ENCODE measurements around the gene RERE. TPM values are rescaled to one million over a fixed set of nuclear protein-coding genes. Genes with fewer than 3 reads are reported as not detected.

Gene RERE
- total and polyA plus RNA-seq, 2 donors (not counting 3 experiments of a cell fraction or from before 2014, with no cell fraction given): 14.1 to 113 TPM

- H3K9me3 ChIP-seq (replicated peaks; ENCODE audit: control insufficient read depth, insufficient read depth, low read length): no peaks in the 10 kb centered on the region
- H3K9ac ChIP-seq (replicated peaks; ENCODE audit: extremely low read depth, insufficient read depth, low read length): no peak overlapping the region
- ChIA-PET POLR2A (interaction anchor here (0.6 to 0.8 kb wide), 2 partner anchors 38 to 58 kb away, joined by 3 to 7 read pairs; no protein-coding TSS in a partner anchor), CTCF (interaction anchor here (0.6 to 4.9 kb wide), 13 partner anchors 8 to 376 kb away, joined by 3 to 131 read pairs (median 4); no protein-coding TSS in a partner anchor)
- DNase-seq (ENCODE audit: low read depth, low spot score) (no peak), FAIRE-seq (no peak)
- H3K9me1 ChIP-seq (replicated peaks; ENCODE audit: control insufficient read depth, extremely low read depth, insufficient read depth, low read length): no peaks in the 10 kb centered on the region
- dilution Hi-C loops (cut with MboI; ENCODE audit: extremely low pct_ligation_motif_present, low sequenced_read_pairs): no loop called here
- H3K79me2 ChIP-seq (ENCODE audit: control insufficient read depth, insufficient read depth, low read length): no peaks in the 10 kb centered on the region
- H3K4me3 ChIP-seq (replicated peaks in 1 of 3; ENCODE audit: insufficient read depth in 1 of 3, low read depth in 1 of 3, low read length in 3 of 3): no peak overlapping the region
- no peaks in the 10 kb centered on the region for H4K20me1 ChIP-seq (replicated peaks; ENCODE audit: control insufficient read depth, extremely low read depth, insufficient read depth, low read length)
- BruUV-seq (replicated peaks): no TSS peak
- H3K27ac ChIP-seq (ENCODE audit: insufficient read depth, low read depth, low read length): no peak overlapping the region
- peaks cover 16% of the 10 kb centered on the region for H3K4me1 ChIP-seq (ENCODE audit: control insufficient read depth, extremely low read depth, insufficient read depth, low read length)
- no peaks in the 10 kb centered on the region for H3K27me3 ChIP-seq (ENCODE audit: control insufficient read depth in 2 of 2, insufficient read depth in 2 of 2, low read length in 2 of 2)
- H3K4me2 ChIP-seq (ENCODE audit: insufficient read depth, low read length): no peak overlapping the region
- peak; percentile 58 to 79 for TF ChIP-seq CTCF (IDR thresholded peaks at IDR 0.05; ENCODE audit: extremely low read depth in 1 of 2, insufficient read depth in 1 of 2, low read depth in 1 of 2, low read length in 2 of 2)
- no peak for TF ChIP-seq MAX (IDR thresholded peaks at IDR 0.05; ENCODE audit: insufficient read depth, insufficient read length)
- H3K36me3 ChIP-seq (ENCODE audit: control insufficient read depth in 2 of 2, extremely low read depth in 1 of 2, insufficient read depth in 2 of 2, low read length in 2 of 2): peaks cover 0 to 18% of the 10 kb centered on the region in 2 experiments
- no peak overlapping the region for H2AFZ ChIP-seq (ENCODE audit: low read depth, low read length)
- intact Hi-C loops (cut with micrococcal nuclease): no loop called here
These were observed 465.6 kb downstream of the RERE start for GRCh38 chr1:8351693-8352470.
